OCI-LY7 (cell line): ENCODE results near the gene SSB.
A peak's percentile ranks its signal among the peaks of the same experiment; 100 is the strongest.

Experiments
- EZH2phosphoT487 ChIP-seq: fragments of 200-600 bp; sonication (generic); IDR thresholded peaks from 2 replicates; pipeline ENCODE4 v1.6.1; 2018; ENCODE audit warnings: low read depth, borderline replicate concordance, mild to moderate bottlenecking, mixed run types, antibody characterized with exemption, low read length, moderate library complexity, mixed read lengths
- TF ChIP-seq, protein P1 (sequence below): fragments of 200-600 bp; sonication (generic); conservative IDR thresholded peaks from 2 replicates; pipeline ENCODE4 v1.5.1; 2014; ENCODE audit warnings: mild to moderate bottlenecking, antibody characterized with exemption, low read length, moderate library complexity, mixed read lengths

DNA sequence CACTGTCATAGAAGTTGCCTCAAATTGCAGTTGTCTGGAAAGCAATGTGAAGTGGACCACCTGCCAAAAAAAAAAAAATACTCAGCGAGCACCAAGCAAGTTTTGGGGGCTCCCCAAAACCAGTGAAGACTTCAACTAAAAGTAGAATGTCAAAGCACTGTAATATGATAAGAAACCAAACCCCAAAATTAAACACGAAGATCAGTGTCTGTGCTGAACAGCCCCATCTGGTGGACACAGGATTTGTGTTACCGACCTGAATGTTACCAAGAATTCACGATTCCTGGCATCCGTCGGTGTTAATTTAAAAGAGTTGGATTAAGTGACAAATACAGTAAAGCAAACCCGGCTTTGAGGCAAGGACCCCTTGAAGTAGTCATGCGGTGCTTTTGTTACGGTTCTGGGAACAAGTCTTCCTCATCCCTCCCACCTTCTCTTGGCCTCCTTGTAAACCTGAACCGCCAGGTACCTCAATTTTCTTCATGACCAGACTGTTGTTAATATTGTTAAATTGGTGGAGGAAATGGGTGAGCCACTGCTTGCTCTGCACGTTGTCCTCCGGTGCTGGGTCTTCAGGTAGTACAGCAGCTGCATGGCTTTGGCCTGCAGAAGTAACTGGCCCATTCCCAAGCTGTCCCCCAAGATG lies 31.3 kb upstream of the SSB start:
- TF ChIP-seq, protein P1, sequence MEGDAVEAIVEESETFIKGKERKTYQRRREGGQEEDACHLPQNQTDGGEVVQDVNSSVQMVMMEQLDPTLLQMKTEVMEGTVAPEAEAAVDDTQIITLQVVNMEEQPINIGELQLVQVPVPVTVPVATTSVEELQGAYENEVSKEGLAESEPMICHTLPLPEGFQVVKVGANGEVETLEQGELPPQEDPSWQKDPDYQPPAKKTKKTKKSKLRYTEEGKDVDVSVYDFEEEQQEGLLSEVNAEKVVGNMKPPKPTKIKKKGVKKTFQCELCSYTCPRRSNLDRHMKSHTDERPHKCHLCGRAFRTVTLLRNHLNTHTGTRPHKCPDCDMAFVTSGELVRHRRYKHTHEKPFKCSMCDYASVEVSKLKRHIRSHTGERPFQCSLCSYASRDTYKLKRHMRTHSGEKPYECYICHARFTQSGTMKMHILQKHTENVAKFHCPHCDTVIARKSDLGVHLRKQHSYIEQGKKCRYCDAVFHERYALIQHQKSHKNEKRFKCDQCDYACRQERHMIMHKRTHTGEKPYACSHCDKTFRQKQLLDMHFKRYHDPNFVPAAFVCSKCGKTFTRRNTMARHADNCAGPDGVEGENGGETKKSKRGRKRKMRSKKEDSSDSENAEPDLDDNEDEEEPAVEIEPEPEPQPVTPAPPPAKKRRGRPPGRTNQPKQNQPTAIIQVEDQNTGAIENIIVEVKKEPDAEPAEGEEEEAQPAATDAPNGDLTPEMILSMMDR: peak; percentile 90
- no peak for TF ChIP-seq EZH2phosphoT487
